ACHN (cell line): ENCODE measurements around the gene IGSF21.
A peak's percentile ranks its signal among the peaks of the same experiment; 100 is the strongest.
"Not testable (repeated sequence)": the region's sequence is repeated elsewhere in the genome, so short reads cannot be mapped to it uniquely, and the experiment has no call there.

Source experiments
- DNase-seq: peaks from one replicate; pipeline ENCODE4 v3.0.0-alpha.2; 2015
- in situ Hi-C: cut with HindIII; loops from 2 replicates; pipeline ENCODE4 v1.10.0; 2017; ENCODE audit warnings: low sequenced_read_pairs, low pct_ligation_motif_present, low pct_unique_long_range_greater_than_20kb

Gene IGSF21

GRCh38 chr1:18344755-18345154, 237.2 kb downstream of the IGSF21 start:
- no peak for DNase-seq
- in situ Hi-C loops, result no loop called here

GRCh38 chr1:18347559-18347958, 240.0 kb downstream of the IGSF21 start:
- no peak for DNase-seq

GRCh38 chr1:18348354-18348753, 240.8 kb downstream of the IGSF21 start:
- in situ Hi-C loops, result no loop called here
- no peak for DNase-seq

More at GRCh38 chr1:18347559-18347958, 240.0 kb downstream of the IGSF21 start:
- in situ Hi-C loops, result no loop called here

GRCh38 chr1:18350747-18351146, 243.1 kb downstream of the IGSF21 start:
- no peak for DNase-seq
- in situ Hi-C loops, result no loop called here

- in situ Hi-C loops, result no loop called here
- DNase-seq, result no peak
Measured at GRCh38 chr1:18351735-18352134, 244.1 kb downstream of the IGSF21 start.

GRCh38 chr1:18352636-18353265, 245.2 kb downstream of the IGSF21 start:
- no peak for DNase-seq
- in situ Hi-C loops, result no loop called here

GRCh38 chr1:18353528-18353927, 245.9 kb downstream of the IGSF21 start:
- no peak for DNase-seq
- in situ Hi-C loops, result no loop called here

GRCh38 chr1:18353992-18354391, 246.4 kb downstream of the IGSF21 start:
- DNase-seq, result no peak
- in situ Hi-C loops, result no loop called here

GRCh38 chr1:18354612-18355011, 247.0 kb downstream of the IGSF21 start:
- in situ Hi-C loops, result no loop called here

GRCh38 chr1:18357622-18358230, 250.1 kb downstream of the IGSF21 start:
- no peak for DNase-seq
- in situ Hi-C loops, result no loop called here

More at GRCh38 chr1:18354612-18355011, 247.0 kb downstream of the IGSF21 start:
- DNase-seq, result no peak

- in situ Hi-C loops, result no loop called here
- DNase-seq, result no peak
Measured at GRCh38 chr1:18358600-18358999, 251.0 kb downstream of the IGSF21 start.

- DNase-seq, result peak; percentile 18
- in situ Hi-C loops, result no loop called here
Measured at GRCh38 chr1:18360251-18360650, 252.7 kb downstream of the IGSF21 start.

- in situ Hi-C loops, result no loop called here
- DNase-seq, result no peak
Measured at GRCh38 chr1:18362150-18362549, 254.6 kb downstream of the IGSF21 start.

GRCh38 chr1:18363436-18363835, 255.8 kb downstream of the IGSF21 start:
- in situ Hi-C loops, result no loop called here
- no peak for DNase-seq

GRCh38 chr1:18365099-18365705, 257.6 kb downstream of the IGSF21 start:
- no peak for DNase-seq
- in situ Hi-C loops, result no loop called here

- not testable (repeated sequence) for DNase-seq
Measured at GRCh38 chr1:18372505-18372904, 264.9 kb downstream of the IGSF21 start.

GRCh38 chr1:18373151-18373550, 265.6 kb downstream of the IGSF21 start:
- in situ Hi-C loops, result no loop called here
- DNase-seq, result no peak

More at GRCh38 chr1:18372505-18372904, 264.9 kb downstream of the IGSF21 start:
- in situ Hi-C loops, result not testable (repeated sequence)

GRCh38 chr1:18373882-18374493, 266.4 kb downstream of the IGSF21 start:
- in situ Hi-C loops, result no loop called here
- DNase-seq, result peak; percentile 29

GRCh38 chr1:18376661-18377060, 269.1 kb downstream of the IGSF21 start:
- in situ Hi-C loops, result no loop called here
- no peak for DNase-seq
